C4-2B (cell line): ENCODE measurements around the gene SCAANT1.

Experiments used
- CTCF ChIP-seq: fragments of 450-650 bp; conservative IDR thresholded peaks from 2 replicates; pipeline ENCODE4 v1.5.1; 2017; ENCODE audit warnings: mild to moderate bottlenecking
- ZFX ChIP-seq: fragments of 450-650 bp; IDR thresholded peaks from 2 replicates; pipeline ENCODE4 v1.6.1; 2017

GRCh38 chr3:63943678-63944077, 31.5 kb upstream of the SCAANT1 start:
- TF ChIP-seq CTCF, result no peak
- TF ChIP-seq ZFX, result no peak
